SK-N-SH treated with all-trans-retinoic acid at 6 μM for 48 hours (cell line): Measurements from ENCODE around the gene SULT1A3.
A peak's percentile ranks its signal among the peaks of the same experiment; 100 is the strongest.
"Not testable (repeated sequence)": the region's sequence is repeated elsewhere in the genome, so short reads cannot be mapped to it uniquely, and the experiment has no call there.

Source experiments
- ATAC-seq: fragments of 200-7000 bp; cut with Tn5 transposase; 3 replicates; pipeline ENCODE4 v1.9.1; 2020; ENCODE audit warnings: mild to moderate bottlenecking, moderate library complexity
- PATZ1 ChIP-seq: fragments of 250-450 bp; sonication (Bioruptor Pico); IDR thresholded peaks from 2 replicates; pipeline ENCODE4 v1.8.0; 2020; ENCODE audit warnings: mild to moderate bottlenecking, moderate library complexity, borderline replicate concordance

The SULT1A3 gene

GRCh38 chr16:30205541-30206236 lies 6.6 kb downstream of the SULT1A3 start:
- ATAC-seq = peak; percentile 77

GRCh38 chr16:30206252-30206651 lies 7.2 kb downstream of the SULT1A3 start:
- ATAC-seq = peak; percentile 46

GRCh38 chr16:30207063-30207704 lies 8.1 kb downstream of the SULT1A3 start:
- ATAC-seq = peak; percentile 54
- TF ChIP-seq PATZ1 (CRISPR knock-in tag) = 0 out of 2 replicates have a peak, but pooled peaks have one; percentile 25

- ATAC-seq = not testable (repeated sequence)
Observed at GRCh38 chr16:30209032-30209431, 10.0 kb downstream of the SULT1A3 start.

GRCh38 chr16:30211414-30211813 lies 12.4 kb downstream of the SULT1A3 start:
- not testable (repeated sequence) for ATAC-seq

- not testable (repeated sequence) for ATAC-seq
Observed at GRCh38 chr16:30217082-30217481, 18.0 kb downstream of the SULT1A3 start.

- not testable (repeated sequence) for ATAC-seq
Observed at GRCh38 chr16:30248379-30248778, 49.3 kb downstream of the SULT1A3 start, which contains the start of gene NPIPB13. NPIPB13 (minus strand) TSS chr16:30248479; CDS start chr16:30245573, 2,906 bp downstream.
